ENCODE measurements around the gene PYROXD2. TPM values are rescaled to one million over a fixed set of nuclear protein-coding genes. Genes with fewer than 3 reads are reported as not detected.

Gene PYROXD2
- total and polyA plus RNA-seq, 2 of the 8 experiments (the other 6 are each of a cell fraction or from before 2014, with no cell fraction given) = 3.2 to 5.4 TPM

DNA sequence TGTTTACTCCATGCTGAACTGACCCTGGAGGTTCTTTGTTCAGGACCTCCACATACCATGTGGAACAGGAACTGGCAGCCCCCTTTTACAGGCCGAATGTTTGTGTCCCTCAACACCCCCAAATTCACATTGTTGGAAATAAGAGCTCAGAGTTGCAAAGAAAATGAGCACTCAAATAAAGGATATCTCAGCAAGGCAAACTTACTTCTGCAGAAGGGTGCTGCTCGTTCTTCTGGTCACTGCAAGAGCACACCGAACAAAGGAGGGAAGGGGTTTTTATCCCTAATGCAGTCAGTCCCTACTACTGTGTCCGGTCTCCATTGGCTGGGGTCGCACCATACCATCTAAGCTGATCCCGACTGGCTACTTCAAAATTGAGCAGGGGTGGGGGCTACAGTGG is 68.1 kb downstream of the PYROXD2 start (continued):
- TF ChIP-seq EGR1 (IDR thresholded peaks at IDR 0.05; ENCODE audit: borderline replicate concordance, low read depth, low read length) = no peak
- TF ChIP-seq SP1 (IDR thresholded peaks at IDR 0.05; ENCODE audit: low read depth, low read length) = no peak
- no peak for TF ChIP-seq SP2 (IDR thresholded peaks at IDR 0.05; ENCODE audit: low read length)

All from H1 (cell line).